ENCODE measurements around the gene ELFN2. TPM values are rescaled to one million over a fixed set of nuclear protein-coding genes. Genes with fewer than 3 reads are reported as not detected.

The ELFN2 gene
- total and polyA plus RNA-seq, 2 experiments from 2014 or later, result 0.40 to 0.53 TPM

GRCh38 chr22:37318364-37319109, 108.7 kb downstream of the ELFN2 start:
- WGBS (ENCODE audit: low lambda C conversion rate, missing lambda C conversion rate), result 82% methylated on average over 18 of the region's 18 CpGs
- Histone ChIP-seq H3K27ac (no peak overlapping the region), H3K36me3 (replicated peaks; ENCODE audit: insufficient read depth, low read depth) (no peaks in the 10 kb centered on the region), H3K4me2 (no peak overlapping the region), H4K20me1 (ENCODE audit: insufficient read depth, poor library complexity, severe bottlenecking) (no peaks in the 10 kb centered on the region), H3K79me2 (no peaks in the 10 kb centered on the region), H2AFZ (no peak overlapping the region), H3K9me2 (replicated peaks; ENCODE audit: insufficient read depth) (no peaks in the 10 kb centered on the region), H3K4me1 (ENCODE audit: insufficient read depth) (peaks cover 5% of the 10 kb centered on the region), H3K9me3 (ENCODE audit: low read depth) (no peaks in the 10 kb centered on the region), H3K27me3 (peaks cover 5% of the 10 kb centered on the region), H3K4me3 (no peak overlapping the region)
- no peak for DNase-seq (ENCODE audit: low spot score)
- TF ChIP-seq EZH2phosphoT487 (IDR thresholded peaks at IDR 0.05; ENCODE audit: low read depth, severe bottlenecking, unreplicated experiment), result no peak
- TF ChIP-seq CTCF (IDR thresholded peaks at IDR 0.05; ENCODE audit: poor library complexity), result peak; percentile 10
- no peak for TF ChIP-seq EZH2 (IDR thresholded peaks at IDR 0.05; ENCODE audit: borderline replicate concordance)

Other genes starting within 250 kb of the ELFN2 start
- 17.9 and 23.6 TPM in 2 replicates for gene C1QTNF6, start 239.2 kb downstream of the ELFN2 start, total RNA-seq
- 29.7 and 39.1 TPM in 2 replicates for gene C1QTNF6, start 239.2 kb downstream of the ELFN2 start, polyA plus RNA-seq
- gene SSTR3, start 215.0 kb downstream of the ELFN2 start, total RNA-seq, result 1.3 and 2.8 TPM in 2 replicates
- gene SSTR3, start 215.0 kb downstream of the ELFN2 start, polyA plus RNA-seq, result 0.47 and 0.97 TPM in 2 replicates
- gene RAC2, start 183.2 kb downstream of the ELFN2 start, total RNA-seq, result 4.7 and 10.5 TPM in 2 replicates
- 9.9 and 11.3 TPM in 2 replicates for gene RAC2, start 183.2 kb downstream of the ELFN2 start, polyA plus RNA-seq
- gene CYTH4, start 145.0 kb downstream of the ELFN2 start, total RNA-seq, result 0.57 and 0.96 TPM in 2 replicates
- 0.24 and 0.94 TPM in 2 replicates for gene CYTH4, start 145.0 kb downstream of the ELFN2 start, polyA plus RNA-seq
- 1.7 and 3.3 TPM in 2 replicates for gene MFNG, start 58.9 kb upstream of the ELFN2 start, total RNA-seq
- 3.3 and 6.3 TPM in 2 replicates for gene MFNG, start 58.9 kb upstream of the ELFN2 start, polyA plus RNA-seq
- gene CARD10, start 91.9 kb upstream of the ELFN2 start, total RNA-seq, result 19.1 and 23.4 TPM in 2 replicates
- gene CARD10, start 91.9 kb upstream of the ELFN2 start, polyA plus RNA-seq, result 28.7 and 31.2 TPM in 2 replicates
- 31.4 and 34.6 TPM in 2 replicates for gene CDC42EP1, start 133.0 kb upstream of the ELFN2 start, total RNA-seq
- gene CDC42EP1, start 133.0 kb upstream of the ELFN2 start, polyA plus RNA-seq, result 146 and 149 TPM in 2 replicates
- gene LGALS2, start 152.6 kb upstream of the ELFN2 start, total RNA-seq, result 60.1 and 80.9 TPM in 2 replicates
- gene LGALS2, start 152.6 kb upstream of the ELFN2 start, polyA plus RNA-seq, result 115 and 125 TPM in 2 replicates
- gene GGA1, start 181.4 kb upstream of the ELFN2 start, total RNA-seq, result 25.5 and 30.2 TPM in 2 replicates
- gene GGA1, start 181.4 kb upstream of the ELFN2 start, polyA plus RNA-seq, result 51.5 and 75.3 TPM in 2 replicates
- gene SH3BP1, start 212.2 kb upstream of the ELFN2 start, total RNA-seq, result 6.4 and 14.0 TPM in 2 replicates
- gene SH3BP1, start 212.2 kb upstream of the ELFN2 start, polyA plus RNA-seq, result 12.3 and 21.6 TPM in 2 replicates
- 15.0 and 18.3 TPM in 2 replicates for gene PDXP, start 231.2 kb upstream of the ELFN2 start, total RNA-seq
- 25.0 and 27.6 TPM in 2 replicates for gene PDXP, start 231.2 kb upstream of the ELFN2 start, polyA plus RNA-seq
- gene LGALS1, start 248.2 kb upstream of the ELFN2 start, total RNA-seq, result 780 and 875 TPM in 2 replicates
- gene LGALS1, start 248.2 kb upstream of the ELFN2 start, polyA plus RNA-seq, result 565 and 568 TPM in 2 replicates